Fibroblast of villous mesenchyme (primary cell): Measurements from ENCODE around the gene SART3. TPM values are rescaled to one million over a fixed set of nuclear protein-coding genes. Genes with fewer than 3 reads are reported as not detected.
A peak's percentile ranks its signal among the peaks of the same experiment; 100 is the strongest.

Experiments used
- DNase-seq: peaks from one replicate; pipeline ENCODE4 v3.0.0-alpha.2; 2010; ENCODE audit warnings: low read depth
- H3K4me3 ChIP-seq: 2 replicates; pipeline ENCODE4 v1.5.1; 2011; ENCODE audit warnings: low read depth, mild to moderate bottlenecking, low read length
- CTCF ChIP-seq: IDR thresholded peaks from 2 replicates; pipeline ENCODE4 v1.5.1; 2012; ENCODE audit warnings: low read depth, mild to moderate bottlenecking, low read length; ENCODE audit not compliant: insufficient read depth
- total RNA-seq: library from RNA; depleted of rRNA; stranded (reverse); fragments of >200 nt; gene quantifications from 2 replicates; pipeline ENCODE4 v1.2.3, GENCODE V29; 2012

SART3 gene
- total RNA-seq, 1 donor, result 59.2 TPM

GRCh38 chr12:108484431-108484830 is 76.5 kb downstream of the SART3 start:
- no peak for DNase-seq
- H3K4me3 ChIP-seq, result no peak overlapping the region
- TF ChIP-seq CTCF, result no peak

- H3K4me3 ChIP-seq, result no peak overlapping the region
- DNase-seq, result no peak
- no peak for TF ChIP-seq CTCF
These were observed 77.5 kb downstream of the SART3 start for GRCh38 chr12:108483213-108484059.

DNA sequence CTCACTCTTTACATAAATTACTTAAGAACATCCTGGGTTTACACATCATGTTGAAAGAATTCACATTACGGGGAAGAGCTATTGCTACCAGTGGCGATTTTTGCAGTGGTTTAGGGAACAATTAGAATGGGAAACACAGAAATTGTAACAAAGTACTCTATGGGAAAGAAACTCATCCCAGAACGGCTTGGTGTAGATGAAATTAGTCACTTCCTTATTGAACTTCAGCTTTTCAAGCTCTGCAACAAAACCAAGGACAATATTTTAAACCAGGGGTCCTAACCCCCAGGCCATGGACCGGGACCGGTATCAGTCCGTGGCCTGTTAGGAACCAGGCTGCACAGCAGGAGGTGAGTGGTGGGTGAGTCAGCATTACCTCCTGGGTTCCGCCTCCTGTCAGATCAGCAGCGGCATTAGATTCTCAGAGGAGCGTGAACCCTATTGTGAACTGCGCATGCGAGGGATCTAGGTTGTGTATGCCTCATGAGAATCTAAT is 78.2 kb downstream of the SART3 start:
- TF ChIP-seq CTCF, result no peak
- DNase-seq, result no peak
- H3K4me3 ChIP-seq, result no peak overlapping the region

DNA sequence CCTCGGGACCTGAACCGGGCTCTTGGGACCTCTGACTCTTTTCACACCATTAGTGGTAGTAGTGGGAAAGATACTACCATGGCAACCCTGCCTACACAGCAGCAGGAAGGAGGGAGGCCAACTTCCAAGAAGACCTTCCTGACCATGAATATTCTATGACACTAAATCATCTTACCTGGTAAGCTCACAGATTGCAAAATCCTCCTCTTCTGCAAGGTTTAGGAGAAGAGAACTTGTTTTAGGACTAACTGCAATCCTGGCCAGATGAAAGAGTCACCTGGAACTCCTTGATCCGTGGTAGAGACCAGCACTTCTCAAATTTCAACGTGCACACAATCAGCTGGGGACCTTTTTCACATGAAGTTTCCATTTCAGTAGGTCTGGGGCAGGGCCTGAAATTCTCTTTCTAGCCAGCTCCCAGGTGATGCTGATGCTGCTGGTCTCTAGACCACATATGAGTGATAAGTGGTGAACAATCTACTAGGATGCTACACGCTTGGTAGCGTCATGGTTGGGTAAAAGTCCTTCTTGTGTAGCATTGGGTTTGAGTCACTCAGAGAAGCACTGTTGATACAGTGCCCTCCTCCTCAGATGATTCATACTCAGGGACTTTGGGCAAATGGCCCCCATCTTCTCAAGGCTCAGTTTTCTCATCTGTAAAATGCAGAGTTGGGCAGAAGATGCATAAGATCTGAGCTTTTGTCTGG is 81.5 kb downstream of the SART3 start:
- TF ChIP-seq CTCF, result no peak
- no peak overlapping the region for H3K4me3 ChIP-seq
- no peak for DNase-seq

- peak; percentile 57 for DNase-seq
- no peak for TF ChIP-seq CTCF
- H3K4me3 ChIP-seq, result no peak overlapping the region
These were observed 82.3 kb downstream of the SART3 start for GRCh38 chr12:108478611-108479206.

- TF ChIP-seq CTCF, result no peak
- no peak overlapping the region for H3K4me3 ChIP-seq
- no peak for DNase-seq
These were observed 83.1 kb downstream of the SART3 start for GRCh38 chr12:108477881-108478259.
